GM23248 (cell line): ENCODE data around the gene TRAK1.

Experiments used
- EZH2 ChIP-seq: fragments of 200-600 bp; sonication (generic); IDR thresholded peaks from 2 replicates; pipeline ENCODE4 v1.6.1; 2018; ENCODE audit warnings: antibody characterized with exemption, mild to moderate bottlenecking; ENCODE audit not compliant: insufficient read depth, poor library complexity, severe bottlenecking
- EZH2phosphoT487 ChIP-seq: fragments of 200-600 bp; sonication (generic); IDR thresholded peaks from 2 replicates; pipeline ENCODE4 v1.6.1; 2018; ENCODE audit warnings: antibody characterized with exemption, moderate library complexity, mild to moderate bottlenecking, low read depth; ENCODE audit not compliant: insufficient read depth

GRCh38 chr3:42070524-42070923, 20.6 kb upstream of the TRAK1 start:
- no peak for TF ChIP-seq EZH2phosphoT487
- no peak for TF ChIP-seq EZH2
